ENCODE measurements around the gene ZNF672. TPM values are rescaled to one million over a fixed set of nuclear protein-coding genes. Genes with fewer than 3 reads are reported as not detected.
A peak's percentile ranks its signal among the peaks of the same experiment; 100 is the strongest.

Gene ZNF672
- total RNA-seq, 2 experiments from 2014 or later: 51.0 to 53.6 TPM

DNA sequence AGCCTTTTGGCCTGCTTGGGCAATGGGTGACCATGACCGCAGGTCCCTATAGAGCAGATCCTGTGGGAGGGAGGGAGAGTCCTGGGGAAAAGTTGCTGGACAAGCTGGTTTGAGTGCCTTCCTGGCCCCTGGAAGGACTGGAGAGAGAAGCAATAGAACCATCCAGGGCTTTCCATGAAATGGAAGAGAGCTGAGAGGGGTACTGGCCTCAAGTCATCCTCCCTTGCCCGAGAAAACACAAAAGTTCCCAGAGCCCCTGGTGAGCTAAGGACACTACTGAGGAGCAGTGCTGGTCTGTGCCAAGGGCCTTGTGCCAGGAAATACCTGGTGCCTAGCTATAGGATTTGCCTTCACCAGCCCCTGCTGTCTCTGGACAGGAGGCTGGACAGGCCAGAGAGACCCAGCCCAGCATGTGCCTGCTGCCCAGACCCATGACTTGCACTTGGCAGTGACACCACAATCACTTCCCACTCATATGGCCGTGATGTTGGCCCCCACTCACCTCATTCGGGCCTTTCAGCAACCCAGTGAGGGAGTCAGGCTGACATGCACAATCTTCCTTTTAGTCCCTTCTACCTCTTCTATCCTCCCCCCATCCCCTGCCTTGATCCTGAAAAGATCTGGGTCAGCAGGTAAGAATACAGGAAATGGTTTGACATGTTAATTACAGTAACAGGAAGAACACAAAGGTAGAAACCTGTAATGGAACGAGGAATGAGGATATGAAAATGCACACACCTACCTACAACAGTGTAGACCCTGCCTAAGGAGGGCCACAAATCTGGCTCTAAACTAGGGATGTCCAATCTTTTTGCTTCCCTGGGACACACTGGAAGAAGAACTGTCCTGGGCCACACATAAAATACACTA, 19.3 kb upstream of the ZNF672 start:
- DNase-seq (no peak), ATAC-seq (ENCODE audit: low read depth) (peak; percentile 29)
- no peaks in the 10 kb centered on the region for H3K9me3 Mint-ChIP-seq
- no peaks in the 10 kb centered on the region for H3K27me3 Mint-ChIP-seq
- POLR2A ChIA-PET: interaction anchor here (0.6 to 1.3 kb wide), 3 partner anchors 14 to 1489 kb away, joined by 3 to 5 read pairs (median 4); no protein-coding TSS in a partner anchor
- peaks cover 27% of the 10 kb centered on the region for H3K36me3 Mint-ChIP-seq
- H3K4me3 Mint-ChIP-seq: peak overlapping the region; percentile 35
- peak overlapping the region; percentile 63 for H3K27ac Mint-ChIP-seq
- H3K4me1 Mint-ChIP-seq: peaks cover 46% of the 10 kb centered on the region

DNA sequence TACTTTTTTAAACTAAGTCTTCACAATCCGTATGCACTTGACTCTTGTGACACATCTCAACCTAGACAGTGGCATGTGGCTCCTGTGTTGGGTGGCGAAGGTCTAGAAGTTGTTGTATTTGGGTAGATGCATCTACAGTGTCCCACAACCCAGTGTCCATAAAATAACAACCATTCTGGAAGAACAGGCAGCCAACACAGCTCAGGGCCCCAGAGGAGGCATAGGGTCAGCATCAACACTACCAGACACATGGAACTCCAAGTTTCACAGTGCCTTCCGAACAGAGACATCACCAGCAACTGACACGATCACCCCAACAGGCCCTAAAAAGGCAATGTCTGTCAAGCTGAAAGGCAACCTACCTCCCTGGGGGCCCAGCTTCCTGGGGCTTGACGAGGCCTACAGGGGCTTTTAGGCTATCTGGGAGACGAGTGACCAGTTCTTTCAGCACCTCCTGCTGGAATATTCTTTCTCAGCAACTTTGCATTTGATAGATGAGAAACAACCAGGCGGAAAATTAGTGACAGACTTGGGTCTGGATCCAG, 17.9 kb upstream of the ZNF672 start:
- POLR2A ChIA-PET: interaction anchor here (0.7 kb wide), 1 partner anchor 106 kb away, joined by 7 read pairs; no protein-coding TSS in a partner anchor
- H3K36me3 Mint-ChIP-seq: peaks cover 32% of the 10 kb centered on the region

DNA sequence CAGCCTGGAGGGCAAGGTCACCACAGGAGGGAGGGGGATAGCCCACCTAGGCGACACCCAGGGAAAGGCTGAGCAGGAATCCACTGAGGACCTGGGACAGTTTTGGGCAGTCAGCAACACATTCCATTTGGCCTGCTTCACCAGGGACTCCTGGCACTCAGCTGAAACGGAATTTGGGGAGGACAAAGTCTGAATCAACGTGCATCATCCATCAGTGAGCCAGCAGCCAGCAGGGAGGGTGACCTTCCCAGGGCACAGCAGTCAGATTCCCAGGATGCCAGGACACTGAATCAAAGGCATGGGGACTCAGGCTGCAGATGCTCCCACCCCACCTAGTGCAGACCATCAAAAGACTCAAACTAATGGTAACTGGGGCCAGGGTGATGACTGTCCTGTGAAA, 16.9 kb upstream of the ZNF672 start:
- POLR2A ChIA-PET: no interaction called here
- ATAC-seq (ENCODE audit: low read depth) (no peak), DNase-seq (no peak)
- no peak overlapping the region for H3K27ac Mint-ChIP-seq
- no peak overlapping the region for H3K4me3 Mint-ChIP-seq
- no peaks in the 10 kb centered on the region for H3K27me3 Mint-ChIP-seq
- peaks cover 54% of the 10 kb centered on the region for H3K4me1 Mint-ChIP-seq
- peaks cover 30% of the 10 kb centered on the region for H3K36me3 Mint-ChIP-seq
- no peaks in the 10 kb centered on the region for H3K9me3 Mint-ChIP-seq

More for the DNA sequence above, 17.9 kb upstream of the ZNF672 start:
- no peak overlapping the region for H3K27ac Mint-ChIP-seq
- H3K4me1 Mint-ChIP-seq: peaks cover 58% of the 10 kb centered on the region
- no peaks in the 10 kb centered on the region for H3K27me3 Mint-ChIP-seq
- H3K4me3 Mint-ChIP-seq: no peak overlapping the region
- DNase-seq (no peak), ATAC-seq (ENCODE audit: low read depth) (no peak)
- H3K9me3 Mint-ChIP-seq: no peaks in the 10 kb centered on the region

DNA sequence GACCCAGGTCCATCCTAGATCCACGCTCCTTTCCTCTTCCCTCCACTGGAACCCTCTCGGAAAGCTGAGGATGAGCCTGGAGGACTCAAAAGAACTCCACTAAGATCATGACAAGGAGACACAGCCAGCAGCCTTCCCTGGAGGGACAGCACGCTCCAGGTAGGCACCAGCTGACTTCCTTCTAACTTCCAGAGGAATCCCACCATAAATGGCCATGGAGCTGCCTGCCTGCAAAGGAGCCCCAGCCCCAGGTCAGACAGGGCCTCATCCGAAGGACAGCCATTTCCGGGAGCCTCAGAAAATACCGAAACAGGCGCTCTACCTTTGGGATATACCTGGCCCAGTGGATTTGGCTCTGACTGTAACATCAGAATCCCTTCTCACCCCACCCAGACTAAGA, 16.4 kb upstream of the ZNF672 start:
- H3K27me3 Mint-ChIP-seq: no peaks in the 10 kb centered on the region
- no peak for DNase-seq
- H3K27ac Mint-ChIP-seq: no peak overlapping the region
- no peaks in the 10 kb centered on the region for H3K9me3 Mint-ChIP-seq
- no peak for ATAC-seq (ENCODE audit: low read depth)
- H3K36me3 Mint-ChIP-seq: peaks cover 30% of the 10 kb centered on the region
- H3K4me1 Mint-ChIP-seq: peaks cover 50% of the 10 kb centered on the region
- H3K4me3 Mint-ChIP-seq: no peak overlapping the region
- POLR2A ChIA-PET: no interaction called here

DNA sequence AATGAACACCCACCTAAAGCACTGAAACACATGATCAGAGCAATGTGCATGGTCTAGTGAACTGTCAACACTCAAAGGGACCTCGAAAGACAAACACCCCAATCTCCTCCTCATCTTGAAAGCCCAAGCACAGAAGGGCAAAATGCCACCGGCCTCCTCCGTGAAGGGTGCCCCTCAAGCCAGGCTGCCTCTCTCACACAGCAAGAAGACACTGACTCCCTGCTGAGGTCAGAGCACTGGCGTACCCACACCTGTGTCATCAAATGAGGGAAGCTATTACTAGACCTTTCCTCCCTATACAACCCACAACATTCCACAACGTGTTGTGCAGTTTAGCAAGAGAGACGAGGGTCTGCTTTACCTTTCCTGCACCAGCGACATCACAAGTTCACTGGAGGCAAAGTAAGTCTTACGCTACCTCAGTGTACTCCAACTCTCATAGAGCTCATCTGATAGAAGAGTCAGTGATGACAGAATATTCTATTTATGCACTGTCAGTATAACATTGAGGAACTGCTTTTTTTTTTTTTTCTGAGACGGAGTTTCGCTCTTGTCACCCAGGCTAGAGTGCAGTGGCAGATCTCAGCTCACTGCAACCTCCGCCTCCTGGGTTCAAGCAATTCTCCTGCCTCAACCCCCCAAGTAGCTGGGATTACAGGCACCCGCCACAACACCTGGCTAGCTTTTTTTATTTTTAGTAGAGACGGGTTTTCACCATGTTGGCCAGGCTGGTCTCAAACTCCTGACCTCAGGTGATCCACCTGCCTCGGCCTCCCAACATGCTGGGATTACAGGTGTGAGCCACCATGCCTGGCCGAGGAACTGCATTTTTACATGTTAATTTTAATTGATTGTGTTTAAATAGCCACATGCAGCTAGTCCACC, 15.6 kb upstream of the ZNF672 start:
- POLR2A ChIA-PET: interaction anchor here (0.7 kb wide), 1 partner anchor 1296 kb away, joined by 5 read pairs; no protein-coding TSS in a partner anchor
- DNase-seq (no peak), ATAC-seq (ENCODE audit: low read depth) (no peak)
- Mint-ChIP-seq H3K4me1 (peaks cover 49% of the 10 kb centered on the region), H3K9me3 (no peaks in the 10 kb centered on the region), H3K36me3 (peaks cover 28% of the 10 kb centered on the region), H3K27ac (no peak overlapping the region), H3K27me3 (no peaks in the 10 kb centered on the region), H3K4me3 (no peak overlapping the region)

DNA sequence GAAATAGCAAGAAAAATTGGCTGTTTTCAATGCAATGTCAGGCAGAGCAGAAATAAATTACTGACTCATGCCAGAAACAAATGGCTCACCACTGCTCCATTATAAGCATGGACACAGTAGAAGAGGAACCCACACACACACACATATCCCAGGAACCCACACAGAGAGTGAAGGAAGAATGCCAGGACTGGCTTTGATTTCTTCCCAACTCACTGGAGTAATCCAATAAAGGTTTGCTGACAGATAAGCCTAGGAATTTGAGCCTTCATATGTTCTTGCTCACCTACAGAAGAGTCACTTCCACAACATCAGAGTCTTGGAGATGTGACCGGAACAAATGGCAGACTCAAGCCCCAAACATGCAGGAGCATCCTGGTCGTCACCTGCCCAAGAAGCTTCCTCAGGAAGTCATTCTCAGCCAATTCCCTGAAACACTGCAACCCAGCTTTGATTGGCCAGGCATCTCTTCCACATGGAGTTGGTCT, 14.5 kb upstream of the ZNF672 start:
- Mint-ChIP-seq H3K27ac (peak overlapping the region; percentile 15), H3K36me3 (peaks cover 28% of the 10 kb centered on the region), H3K9me3 (no peaks in the 10 kb centered on the region), H3K4me3 (peak overlapping the region; percentile 9), H3K27me3 (no peaks in the 10 kb centered on the region), H3K4me1 (peaks cover 44% of the 10 kb centered on the region)
- DNase-seq: no peak
- POLR2A ChIA-PET: no interaction called here
- no peak for ATAC-seq (ENCODE audit: low read depth)

DNA sequence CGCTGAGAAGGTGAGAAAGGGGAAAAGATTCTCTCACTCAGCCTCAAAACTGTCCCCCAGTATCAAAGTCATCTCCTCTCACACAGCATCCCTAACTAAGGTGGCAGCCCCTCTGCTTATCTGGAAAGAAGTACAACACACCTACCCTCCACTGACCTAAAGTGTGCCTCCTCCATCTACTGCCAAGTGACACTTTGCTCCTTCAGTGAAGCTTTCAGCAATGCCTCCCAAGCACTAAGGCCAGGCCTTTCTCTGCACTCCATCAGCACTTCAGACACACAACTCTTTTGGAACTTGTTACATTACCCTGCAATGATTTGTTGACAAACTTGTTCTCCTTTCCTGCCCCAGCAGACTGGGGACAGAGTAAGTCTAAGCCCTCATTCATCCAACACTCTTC, 13.7 kb upstream of the ZNF672 start:
- Mint-ChIP-seq H3K4me3 (peak overlapping the region; percentile 94), H3K27ac (peak overlapping the region; percentile 98), H3K9me3 (no peaks in the 10 kb centered on the region), H3K4me1 (peaks cover 37% of the 10 kb centered on the region), H3K36me3 (peaks cover 24% of the 10 kb centered on the region), H3K27me3 (no peaks in the 10 kb centered on the region)
- ATAC-seq (ENCODE audit: low read depth) (no peak), DNase-seq (peak; percentile 2)
- POLR2A ChIA-PET: interaction anchor here (1.6 to 3.9 kb wide), 2 partner anchors 14 to 35 kb away, joined by 5 to 74 read pairs; partner anchors contain the start of genes ZNF672 and ZNF692

DNA sequence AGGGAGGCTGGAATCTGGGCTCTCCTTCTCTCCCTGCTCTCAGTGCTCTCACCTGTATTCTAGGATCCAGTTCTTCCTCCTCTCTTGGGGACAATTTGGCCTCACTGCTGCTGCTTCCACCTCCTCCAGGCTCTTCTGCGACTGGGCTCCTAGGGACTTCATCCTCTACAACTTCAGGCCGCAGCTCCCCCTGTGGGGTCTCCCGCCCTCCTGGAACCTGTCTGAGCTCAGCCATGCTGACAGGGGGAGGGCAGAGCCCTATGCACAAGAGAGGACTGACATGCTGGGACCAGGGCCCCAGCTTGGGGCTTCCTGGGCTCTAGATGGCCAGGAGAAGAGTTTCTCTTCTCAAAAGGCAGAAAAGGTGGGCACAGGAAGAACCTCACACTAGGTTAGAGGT, 13.3 kb upstream of the ZNF672 start:
- POLR2A ChIA-PET: interaction anchor here (1.6 to 3.9 kb wide), 2 partner anchors 14 to 34 kb away, joined by 5 to 74 read pairs; partner anchors contain the start of genes ZNF672 and ZNF692
- Mint-ChIP-seq H3K27me3 (no peaks in the 10 kb centered on the region), H3K27ac (peak overlapping the region; percentile 98), H3K4me1 (peaks cover 37% of the 10 kb centered on the region), H3K9me3 (no peaks in the 10 kb centered on the region), H3K4me3 (peak overlapping the region; percentile 94), H3K36me3 (peaks cover 24% of the 10 kb centered on the region)
- peak; percentile 19 for DNase-seq
- no peak for ATAC-seq (ENCODE audit: low read depth)

DNA sequence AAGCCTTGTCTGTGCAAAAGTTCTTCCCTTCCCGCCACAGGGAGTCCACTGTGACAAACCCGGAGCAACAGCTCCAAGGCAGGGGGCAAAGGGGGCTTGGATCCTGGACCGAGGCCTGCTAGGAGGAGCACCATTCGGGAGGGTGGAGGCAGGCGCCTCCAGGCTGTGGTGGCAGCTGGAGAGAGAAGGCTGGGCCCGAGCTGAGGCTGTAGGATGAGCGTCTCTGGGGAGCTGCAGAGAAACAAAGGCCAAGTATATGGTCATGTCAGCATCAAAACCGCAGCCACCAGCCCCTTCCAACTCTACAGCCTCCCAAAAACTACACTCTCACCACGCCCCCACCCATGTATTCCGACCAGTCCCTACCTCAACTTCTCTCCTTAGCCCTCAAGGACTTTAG, 12.9 kb upstream of the ZNF672 start:
- POLR2A ChIA-PET: interaction anchor here (1.0 to 3.9 kb wide), 4 partner anchors 13 to 85 kb away, joined by 4 to 74 read pairs (median 6); partner anchors contain the start of genes ZNF672 and ZNF692
- ATAC-seq (ENCODE audit: low read depth): no peak
- peak; percentile 29 for DNase-seq
- peaks cover 21% of the 10 kb centered on the region for H3K36me3 Mint-ChIP-seq
- peak overlapping the region; percentile 98 for H3K27ac Mint-ChIP-seq
- H3K27me3 Mint-ChIP-seq: no peaks in the 10 kb centered on the region
- H3K4me1 Mint-ChIP-seq: peaks cover 34% of the 10 kb centered on the region
- H3K9me3 Mint-ChIP-seq: no peaks in the 10 kb centered on the region
- peak overlapping the region; percentile 94 for H3K4me3 Mint-ChIP-seq

DNA sequence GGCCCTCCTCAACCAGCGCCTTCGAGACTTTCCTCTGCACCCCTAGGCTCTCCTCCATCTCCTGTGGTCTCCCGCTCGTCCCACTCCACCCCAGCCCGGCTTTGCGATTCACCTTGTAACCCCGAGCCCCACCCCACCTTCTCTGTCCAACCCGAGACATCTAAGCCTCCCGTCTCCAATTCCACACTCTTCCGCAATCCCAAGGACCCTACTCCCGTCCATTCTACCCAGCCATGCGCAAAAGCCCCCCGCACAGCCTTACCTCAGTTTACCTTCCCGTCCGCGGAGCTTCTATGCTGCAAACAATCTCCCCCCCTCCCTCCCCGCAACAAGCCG, 12.5 kb upstream of the ZNF672 start:
- ATAC-seq (ENCODE audit: low read depth) (peak; percentile 6), DNase-seq (no peak)
- Mint-ChIP-seq H3K36me3 (peaks cover 17% of the 10 kb centered on the region), H3K4me3 (peak overlapping the region; percentile 94), H3K9me3 (no peaks in the 10 kb centered on the region), H3K27ac (peak overlapping the region; percentile 98), H3K27me3 (no peaks in the 10 kb centered on the region), H3K4me1 (peaks cover 32% of the 10 kb centered on the region)
- POLR2A ChIA-PET: interaction anchor here (1.0 to 3.9 kb wide), 7 partner anchors 13 to 85 kb away, joined by 4 to 74 read pairs (median 5); partner anchors contain the start of genes ZNF672 and ZNF692

DNA sequence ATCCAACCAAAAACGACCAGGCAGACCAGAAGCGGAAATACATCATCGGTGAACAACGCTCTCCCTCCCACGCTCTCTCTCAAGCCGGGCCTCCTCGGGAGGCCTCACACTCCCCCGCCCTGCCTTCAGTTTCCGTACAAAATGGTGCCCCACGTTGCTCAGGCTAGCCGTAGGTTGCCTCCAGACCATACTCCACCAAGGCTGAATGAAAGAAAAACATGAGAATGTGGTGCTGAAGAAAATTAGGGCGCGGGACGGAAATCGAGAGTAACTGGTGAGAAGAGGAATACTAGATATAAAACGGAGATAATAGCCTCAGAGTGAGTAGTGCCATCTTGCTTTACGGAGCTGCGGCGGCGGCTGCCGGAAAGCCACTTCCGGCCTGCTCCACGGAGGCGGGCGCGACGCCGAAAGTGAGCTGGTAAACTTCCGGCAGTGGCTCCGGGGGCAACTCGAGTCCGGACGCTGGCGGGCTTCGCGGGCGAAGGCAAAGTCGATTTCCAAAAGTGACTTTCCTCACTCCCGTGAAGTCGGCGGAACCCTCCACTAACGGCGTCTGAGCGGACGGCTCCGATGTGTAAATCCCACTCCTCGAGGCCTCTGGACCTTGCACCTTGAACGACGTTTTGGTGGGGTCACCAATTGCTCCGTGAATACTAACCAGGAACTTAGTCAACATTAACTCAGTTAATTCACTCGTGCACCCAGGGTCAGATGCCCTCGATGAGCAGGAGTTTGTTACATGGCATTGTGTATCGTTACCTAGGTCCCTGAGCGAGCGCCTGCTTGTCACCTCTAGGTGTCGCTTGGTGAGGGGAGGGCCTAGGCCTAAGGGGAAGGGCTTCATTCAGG, 11.9 kb upstream of the ZNF672 start, which contains the start of gene SH3BP5L:
Gene SH3BP5L, minus strand, starts transcription at position 7 of the 852 bp plus-strand sequence. CDS start 980 bp downstream, outside the sequence.
- Mint-ChIP-seq H3K36me3 (peaks cover 11% of the 10 kb centered on the region), H3K4me1 (peaks cover 32% of the 10 kb centered on the region), H3K27ac (peak within 1 kb of the TSS; percentile 98), H3K4me3 (peak within 1 kb of the TSS; percentile 94), H3K9me3 (no peaks in the 10 kb centered on the region), H3K27me3 (no peaks in the 10 kb centered on the region)
- POLR2A ChIA-PET: interaction anchor here (1.0 to 3.9 kb wide), 6 partner anchors 12 to 84 kb away, joined by 4 to 74 read pairs (median 6); partner anchors contain the start of genes ZNF672 and ZNF692
- peak; percentile 89 for DNase-seq
- peak; percentile 90 for ATAC-seq (ENCODE audit: low read depth)

DNA sequence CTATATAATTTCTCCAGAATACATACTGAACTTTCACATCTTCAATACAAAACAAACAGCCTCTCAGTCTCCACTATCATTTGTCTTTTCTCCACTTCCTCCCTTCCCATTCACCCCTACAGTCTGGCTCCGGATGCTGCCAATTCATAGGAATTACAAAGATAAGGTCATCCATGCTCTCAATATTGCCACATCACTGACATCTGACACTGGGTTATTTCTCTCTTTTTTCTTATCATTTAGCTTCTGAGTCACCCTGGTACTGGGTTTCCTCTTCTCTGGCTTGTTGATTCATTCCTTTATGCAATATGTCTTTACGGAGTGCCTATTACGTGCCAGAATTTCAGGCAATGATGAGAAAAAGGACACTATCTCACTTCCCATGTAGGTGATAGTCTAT, 9.2 kb upstream of the ZNF672 start:
- Mint-ChIP-seq H3K27me3 (peaks cover 2% of the 10 kb centered on the region), H3K27ac (no peak overlapping the region), H3K4me1 (peaks cover 17% of the 10 kb centered on the region), H3K9me3 (no peaks in the 10 kb centered on the region), H3K4me3 (no peak overlapping the region), H3K36me3 (peaks cover 11% of the 10 kb centered on the region)
- POLR2A ChIA-PET: interaction anchor here (0.8 to 2.1 kb wide), 2 partner anchors 9 to 30 kb away, joined by 5 to 9 read pairs; partner anchors contain the start of genes ZNF672 and ZNF692
- ATAC-seq (ENCODE audit: low read depth): no peak
- no peak for DNase-seq

All from activated naive CD8-positive, alpha-beta T cell treated with anti-CD3 and anti-CD28 coated beads, Interleukin-2, amount 10 ng/mL, durations not matched to agents 7 days and 5 days (primary cell).